IMR-90 (cell line): Measurements from ENCODE around the gene DPH2. TPM values are rescaled to one million over a fixed set of nuclear protein-coding genes. Genes with fewer than 3 reads are reported as not detected.
A peak's percentile ranks its signal among the peaks of the same experiment; 100 is the strongest.

ENCODE experiments used
- ATAC-seq: fragments of 200-7000 bp; cut with Tn5 transposase; 2 replicates; pipeline ENCODE4 v1.9.1; 2020; ENCODE audit warnings: low read depth, mild to moderate bottlenecking, moderate library complexity
- BruUV-seq: library from RNA; stranded (reverse); fragments of 400-500 nt; replicated peaks from 2 replicates; lab custom pipeline; 2021; lab: Mats Ljungman, UMichigan
- CTCF ChIA-PET: fragments of 300-600 bp; formaldehyde crosslinking; extraction: SDS; loops from one replicate; lab custom pipeline; 2021; ENCODE audit warnings: antibody characterized with exemption; lab: Yijun Ruan, JAX
- POLR2A ChIA-PET: fragments of 300-600 bp; sonication (Branson Sonifier 250); formaldehyde crosslinking; loops from one replicate; lab custom pipeline; 2022; ENCODE audit warnings: antibody characterized with exemption; ENCODE audit not compliant: unreplicated experiment; lab: Charles Lee
- DNase-seq: peaks from one replicate; pipeline ENCODE4 v3.0.0; 2013
- H2AFZ ChIP-seq: replicated peaks from 2 replicates; pipeline ENCODE3; 2013; ENCODE audit warnings: low read length, mild to moderate bottlenecking; ENCODE audit not compliant: poor library complexity
- H2AK5ac ChIP-seq: 2 replicates; pipeline ENCODE4 v1.6.1; 2013; ENCODE audit warnings: low read depth, low read length, inconsistent platforms
- H2AK9ac ChIP-seq: replicated peaks from 2 replicates; pipeline ENCODE3; 2013; ENCODE audit warnings: mild to moderate bottlenecking, low read depth, low read length, moderate library complexity; ENCODE audit not compliant: poor library complexity
- H2BK120ac ChIP-seq: 2 replicates; pipeline ENCODE4 v1.6.1; 2013; ENCODE audit warnings: low read depth, low read length, inconsistent platforms
- H2BK15ac ChIP-seq: 3 replicates; pipeline ENCODE4 v1.6.1; 2013; ENCODE audit warnings: low read depth, low read length, inconsistent platforms
- H2BK20ac ChIP-seq: 2 replicates; pipeline ENCODE4 v1.6.1; 2013; ENCODE audit warnings: low read depth, mild to moderate bottlenecking, inconsistent platforms, low read length, moderate library complexity
- H2BK5ac ChIP-seq: 2 replicates; pipeline ENCODE4 v1.6.1; 2013; ENCODE audit warnings: mild to moderate bottlenecking, low read depth, low read length, inconsistent platforms; ENCODE audit not compliant: poor library complexity, severe bottlenecking
- H3K14ac ChIP-seq: replicated peaks from 2 replicates; pipeline ENCODE4 v1.6.1; 2013; ENCODE audit warnings: low read depth, low read length, inconsistent platforms
- H3K18ac ChIP-seq: 2 replicates; pipeline ENCODE4 v1.6.1; 2013; ENCODE audit warnings: low read depth, low read length, control low read depth
- H3K23ac ChIP-seq: 2 replicates; pipeline ENCODE4 v1.6.1; 2013; ENCODE audit warnings: low read depth, low read length, inconsistent platforms
- H3K27ac ChIP-seq: 2 replicates; pipeline ENCODE4 v1.5.1; 2013; ENCODE audit warnings: mild to moderate bottlenecking, control low read depth, low read length; ENCODE audit not compliant: insufficient read depth
- H3K27me3 ChIP-seq: 2 replicates; pipeline ENCODE4 v1.6.1; 2013; ENCODE audit warnings: low read length; ENCODE audit not compliant: control insufficient read depth, insufficient read depth
- H3K36me3 ChIP-seq: 2 replicates; pipeline ENCODE4 v1.6.1; 2013; ENCODE audit warnings: low read length, mixed read lengths; ENCODE audit not compliant: control insufficient read depth, insufficient read depth
- H3K4ac ChIP-seq: 2 replicates; pipeline ENCODE4 v1.6.1; 2013; ENCODE audit warnings: low read depth, low read length, inconsistent platforms
- H3K4me1 ChIP-seq: 2 replicates; pipeline ENCODE4 v1.6.1; 2013; ENCODE audit warnings: low read length, mixed read lengths; ENCODE audit not compliant: control insufficient read depth, insufficient read depth
- H3K4me2 ChIP-seq: 2 replicates; pipeline ENCODE4 v1.6.1; 2013; ENCODE audit warnings: low read depth, mild to moderate bottlenecking, control low read depth, low read length, moderate library complexity
- H3K4me3 ChIP-seq: 2 replicates; pipeline ENCODE4 v1.5.1; 2013; ENCODE audit warnings: low read depth, mild to moderate bottlenecking, control low read depth, low read length, moderate library complexity; ENCODE audit not compliant: insufficient read depth
- H3K56ac ChIP-seq: 2 replicates; pipeline ENCODE4 v1.6.1; 2013; ENCODE audit warnings: low read length, inconsistent platforms; ENCODE audit not compliant: insufficient read depth; ENCODE audit errors: extremely low read depth
- H3K79me1 ChIP-seq, 2 experiments: 2 replicates each; pipeline ENCODE4 v1.6.1; 2013; ENCODE audit warnings: low read length in 2 of 2, inconsistent platforms in 1 of 2, low read depth in 1 of 2
- H3K9ac ChIP-seq: 2 replicates; pipeline ENCODE4 v1.6.1; 2013; ENCODE audit warnings: low read depth, low read length, control low read depth
- H3K9me1 ChIP-seq: 2 replicates; pipeline ENCODE4 v1.6.1; 2013; ENCODE audit warnings: low read length, inconsistent platforms; ENCODE audit not compliant: insufficient read depth
- H3K9me3 ChIP-seq: 2 replicates; pipeline ENCODE4 v1.6.1; 2013; ENCODE audit warnings: low read length; ENCODE audit not compliant: control insufficient read depth, insufficient read depth
- H4K20me1 ChIP-seq: 2 replicates; pipeline ENCODE4 v1.6.1; 2013; ENCODE audit warnings: low read length, inconsistent platforms; ENCODE audit not compliant: insufficient read depth
- H4K5ac ChIP-seq: 2 replicates; pipeline ENCODE4 v1.6.1; 2013; ENCODE audit warnings: mild to moderate bottlenecking, low read depth, low read length, control low read depth
- H4K8ac ChIP-seq, 2 experiments: 2 replicates each; pipeline ENCODE4 v1.6.1; 2013; ENCODE audit warnings: low read depth in 2 of 2, low read length in 2 of 2, control low read depth in 1 of 2, inconsistent platforms in 1 of 2
- H4K91ac ChIP-seq: 2 replicates; pipeline ENCODE4 v1.6.1; 2013; ENCODE audit warnings: low read depth, low read length, inconsistent platforms; ENCODE audit not compliant: insufficient read depth
- BHLHE40 ChIP-seq: fragments of 150-350 bp; IDR thresholded peaks from 2 replicates; pipeline ENCODE4 v1.6.1; 2016; ENCODE audit warnings: mild to moderate bottlenecking, low read depth, low read length
- CEBPB ChIP-seq: IDR thresholded peaks from 2 replicates; pipeline ENCODE4 v1.6.1; 2012; ENCODE audit warnings: low read depth, low read length, improper control_type of control experiment
- CHD1 ChIP-seq: IDR thresholded peaks from 2 replicates; pipeline ENCODE4 v1.6.1; 2012; ENCODE audit warnings: low read depth, low read length, improper control_type of control experiment
- CTCF ChIP-seq: conservative IDR thresholded peaks from 2 replicates; pipeline ENCODE4 v1.5.1; 2012; ENCODE audit warnings: mild to moderate bottlenecking, low read depth, low read length, improper control_type of control experiment
- FOS ChIP-seq: fragments of 150-350 bp; IDR thresholded peaks from 2 replicates; pipeline ENCODE4 v1.6.1; 2016; ENCODE audit warnings: low read depth, low read length
- MAFK ChIP-seq: IDR thresholded peaks from 2 replicates; pipeline ENCODE4 v1.6.1; 2012; ENCODE audit warnings: low read depth, low read length, improper control_type of control experiment
- MAZ ChIP-seq: IDR thresholded peaks from 2 replicates; pipeline ENCODE4 v1.6.1; 2012; ENCODE audit warnings: low read depth, mild to moderate bottlenecking, low read length, improper control_type of control experiment, moderate library complexity, borderline replicate concordance
- MXI1 ChIP-seq: IDR thresholded peaks from 2 replicates; pipeline ENCODE4 v1.6.1; 2012; ENCODE audit warnings: low read depth, mild to moderate bottlenecking, low read length, moderate library complexity, borderline replicate concordance
- NFE2L2 ChIP-seq: fragments of 150-350 bp; IDR thresholded peaks from 2 replicates; pipeline ENCODE4 v1.6.1; 2016; ENCODE audit warnings: low read depth, mild to moderate bottlenecking, low read length
- POLR2A ChIP-seq: IDR thresholded peaks from 2 replicates; pipeline ENCODE4 v1.6.1; 2012; ENCODE audit warnings: mild to moderate bottlenecking, low read depth, low read length
- RAD21 ChIP-seq: IDR thresholded peaks from 2 replicates; pipeline ENCODE4 v1.6.1; 2012; ENCODE audit warnings: low read length, improper control_type of control experiment
- RCOR1 ChIP-seq: IDR thresholded peaks from 2 replicates; pipeline ENCODE4 v1.6.1; 2012; ENCODE audit warnings: mild to moderate bottlenecking, low read length, improper control_type of control experiment; ENCODE audit not compliant: insufficient replicate concordance
- RFX5 ChIP-seq: IDR thresholded peaks from 2 replicates; pipeline ENCODE4 v1.8.0; 2012; ENCODE audit warnings: low read depth, mild to moderate bottlenecking, low read length, moderate library complexity
- SMC3 ChIP-seq: fragments of 150-350 bp; IDR thresholded peaks from 2 replicates; pipeline ENCODE4 v1.6.1; 2016; ENCODE audit warnings: low read depth, mild to moderate bottlenecking, antibody characterized with exemption, low read length, moderate library complexity
- USF2 ChIP-seq: fragments of 150-350 bp; IDR thresholded peaks from 2 replicates; pipeline ENCODE4 v1.6.1; 2017; ENCODE audit warnings: mild to moderate bottlenecking, antibody characterized with exemption, low read length, low read depth
- WGBS, 2 experiments: methylation state at CpG; one replicate each; pipeline versions ENCODE4 v1.1.5 to v1.1.7; 2013; ENCODE audit warnings: missing lambda C conversion rate in 2 of 2; ENCODE audit not compliant: insufficient read length in 1 of 2; ENCODE audit errors: extremely low coverage in 2 of 2; 5-methylcytosine and 5-hydroxymethylcytosine counted together
- dilution Hi-C: fragments of 300-500 bp; cut with HindIII; formaldehyde crosslinking; loops from one replicate; pipeline ENCODE4 v1.14.3; 2018; ENCODE audit warnings: low sequenced_read_pairs; ENCODE audit not compliant: unreplicated experiment
- in situ Hi-C: fragments of 300-500 bp; cut with MboI; formaldehyde crosslinking; loops from 3 replicates; pipeline ENCODE4 v1.14.3; 2019; ENCODE audit warnings: low sequenced_read_pairs, inconsistent platforms, mixed read lengths
- intact Hi-C: fragments of 100-400 bp; cut with micrococcal nuclease; formaldehyde crosslinking; loops from 2 replicates; pipeline ENCODE4 v1.10.0; 2022
- polyA plus RNA-seq, 3 experiments: library from polyadenylated mRNA; depleted of rRNA; stranded (reverse); fragments of >200 nt; gene quantifications; 2 replicates each; pipeline ENCODE4 v1.2.3, GENCODE V29; 2012; ENCODE audit warnings: low replicate concordance in 1 of 3
- total RNA-seq: library from RNA; depleted of rRNA; stranded (reverse); fragments of >200 nt; gene quantifications from 2 replicates; pipeline ENCODE4 v1.2.3, GENCODE V29; 2012
- TF ChIP-seq, protein P1 (sequence below): fragments of 150-350 bp; IDR thresholded peaks from 2 replicates; pipeline ENCODE4 v1.6.1; 2016; ENCODE audit warnings: low read depth, mild to moderate bottlenecking, low read length, moderate library complexity, borderline replicate concordance

The DPH2 gene
- total and polyA plus RNA-seq, 2 of the 4 experiments (the other 2 are of a cell fraction), result 21.0 to 32.2 TPM

- TF ChIP-seq SMC3 (no peak), MXI1 (no peak), CTCF (no peak), RFX5 (no peak), MAFK (no peak), NFE2L2 (no peak), CEBPB (no peak), USF2 (no peak), POLR2A (no peak), MAZ (no peak), CHD1 (no peak), RCOR1 (no peak), FOS (no peak), BHLHE40 (no peak), RAD21 (no peak)
- TF ChIP-seq, protein P1, sequence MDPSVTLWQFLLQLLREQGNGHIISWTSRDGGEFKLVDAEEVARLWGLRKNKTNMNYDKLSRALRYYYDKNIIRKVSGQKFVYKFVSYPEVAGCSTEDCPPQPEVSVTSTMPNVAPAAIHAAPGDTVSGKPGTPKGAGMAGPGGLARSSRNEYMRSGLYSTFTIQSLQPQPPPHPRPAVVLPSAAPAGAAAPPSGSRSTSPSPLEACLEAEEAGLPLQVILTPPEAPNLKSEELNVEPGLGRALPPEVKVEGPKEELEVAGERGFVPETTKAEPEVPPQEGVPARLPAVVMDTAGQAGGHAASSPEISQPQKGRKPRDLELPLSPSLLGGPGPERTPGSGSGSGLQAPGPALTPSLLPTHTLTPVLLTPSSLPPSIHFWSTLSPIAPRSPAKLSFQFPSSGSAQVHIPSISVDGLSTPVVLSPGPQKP, result no peak
- no peak overlapping the region for H2BK120ac ChIP-seq
- intact Hi-C loops (loop anchor here (1.0 kb wide), 1 partner anchor 259 kb away; no protein-coding TSS in a partner anchor), in situ Hi-C loops (loop anchor here (25.0 kb wide), 1 partner anchor 433 kb away; the partner anchor contains the start of gene PTPRF), dilution Hi-C loops (no loop called here)
- H2BK5ac ChIP-seq, result no peak overlapping the region
- peak overlapping the region; percentile 15 to 85; a peak in 1 of 4 replicates for H4K8ac ChIP-seq
- H4K20me1 ChIP-seq, result peaks cover 2% of the 10 kb centered on the region
- POLR2A ChIA-PET, result no interaction called here
- no peak overlapping the region for H3K56ac ChIP-seq
- H3K14ac ChIP-seq, result no peak overlapping the region
- 0 out of 2 replicates have a peak overlapping the region, but pooled peaks have one; percentile 13 for H3K23ac ChIP-seq
- 0 out of 2 replicates have a peak, but pooled peaks cover 2% of the 10 kb centered on the region for H3K4me1 ChIP-seq
- H3K18ac ChIP-seq, result no peak overlapping the region
- peak overlapping the region; percentile 94 for H2AFZ ChIP-seq
- BruUV-seq, result no TSS peak
- no peaks in the 10 kb centered on the region for H3K9me3 ChIP-seq
- no peaks in the 10 kb centered on the region for H3K27me3 ChIP-seq
- CTCF ChIA-PET, result interaction anchor here (1.0 to 1.4 kb wide), 2 partner anchors 25 to 207 kb away, joined by 3 to 4 read pairs; no protein-coding TSS in a partner anchor
- no CpG with 5 or more reads among the region's 5 CpGs for WGBS, 2 experiments
- no peak overlapping the region; the same call in 1 of the 2 replicates for H3K27ac ChIP-seq
- ATAC-seq (no peak), DNase-seq (no peak)
- peak overlapping the region; percentile 81 for H3K4me2 ChIP-seq
- peak overlapping the region; percentile 88 for H2AK9ac ChIP-seq
- peak overlapping the region; percentile 63; the same call in 1 of the 2 replicates for H4K91ac ChIP-seq
- H3K4ac ChIP-seq, result 0 out of 2 replicates have a peak overlapping the region, but pooled peaks have one; percentile 72
- H3K36me3 ChIP-seq, result peaks cover 11% of the 10 kb centered on the region
- H3K4me3 ChIP-seq, result peak overlapping the region; percentile 88
- H3K9me1 ChIP-seq, result peaks cover 13% of the 10 kb centered on the region
- H3K9ac ChIP-seq, result peak overlapping the region; percentile 66
- H4K5ac ChIP-seq, result no peak overlapping the region; the same call in 1 of the 2 replicates
- H3K79me1 ChIP-seq, result peaks cover 12 to 24% of the 10 kb centered on the region in 2 experiments; a peak in 3 of 4 replicates
- no peak overlapping the region for H2BK15ac ChIP-seq
- H2BK20ac ChIP-seq, result no peak overlapping the region
- H2AK5ac ChIP-seq, result peak overlapping the region; percentile 36; the same call in 1 of the 2 replicates
Observed at GRCh38 chr1:43970502-43970901, 692 bp downstream of the DPH2 start.
